Hematopoietic multipotent progenitor cell treated with erythropoietin and hydrocortisone succinate and interleukin-3 and kit ligand, for 15 days (in vitro differentiated cells): ENCODE results near the gene SPDYE2B.
"Not testable (repeated sequence)": the region's sequence is repeated elsewhere in the genome, so short reads cannot be mapped to it uniquely, and the experiment has no call there.

Experiments
- DNase-seq: peaks from one replicate; pipeline ENCODE4 v3.0.0-alpha.2; 2015; ENCODE audit warnings: low spot score

The SPDYE2B gene

GRCh38 chr7:102698962-102699750 lies 49.0 kb downstream of the SPDYE2B start:
- DNase-seq = not testable (repeated sequence)
